Lung (tissue), 12 donors: ENCODE data around the gene VPS8. TPM values are rescaled to one million over a fixed set of nuclear protein-coding genes. Genes with fewer than 3 reads are reported as not detected.
A peak's percentile ranks its signal among the peaks of the same experiment; 100 is the strongest.

ENCODE experiments used
- ATAC-seq: fragments of 200-7000 bp; cut with Tn5 transposase; one replicate; pipeline ENCODE4 v1.9.1; 2020; ENCODE audit warnings: moderate number of reproducible peaks; ENCODE audit not compliant: insufficient read depth, low FRiP score
- DNase-seq, 3 donors: peaks; one replicate each; pipeline ENCODE4 v3.0.0-alpha.2; 2013 to 2017
- H3K27ac ChIP-seq, 2 donors: one replicate each; pipeline ENCODE4 v1.5.1; 2013; ENCODE audit warnings: mild to moderate bottlenecking in 2 of 2, moderate library complexity in 2 of 2, control low read depth in 1 of 2, inconsistent platforms in 1 of 2, low read depth in 1 of 2, low read length in 1 of 2
- H3K27me3 ChIP-seq, 3 donors: one replicate each; pipeline ENCODE4 v1.5.1; 2013; ENCODE audit warnings: low read length in 2 of 3; ENCODE audit not compliant: control insufficient read depth in 3 of 3, insufficient read depth in 3 of 3
- H3K36me3 ChIP-seq, 4 donors: one replicate each; pipeline ENCODE4 v1.5.1; 2013; ENCODE audit warnings: low read length in 4 of 4, mild to moderate bottlenecking in 1 of 4, moderate library complexity in 1 of 4; ENCODE audit not compliant: control insufficient read depth in 4 of 4, insufficient read depth in 4 of 4
- H3K4me1 ChIP-seq, 5 donors: one replicate each; pipeline ENCODE4 v1.5.1; 2013; ENCODE audit warnings: low read length in 5 of 5, mild to moderate bottlenecking in 2 of 5, moderate library complexity in 1 of 5; ENCODE audit not compliant: control insufficient read depth in 5 of 5, insufficient read depth in 5 of 5
- H3K4me3 ChIP-seq: one replicate; pipeline ENCODE4 v1.5.1; 2013; ENCODE audit warnings: mild to moderate bottlenecking, control low read depth, moderate library complexity
- H3K9ac ChIP-seq, 2 donors: one replicate each; pipeline ENCODE4 v1.5.1; 2013; ENCODE audit warnings: low read length in 2 of 2, control low read depth in 1 of 2; ENCODE audit not compliant: insufficient read depth in 1 of 2
- H3K9me3 ChIP-seq, 4 donors: one replicate each; pipeline ENCODE4 v1.5.1; 2013; ENCODE audit warnings: low read length in 3 of 4, mild to moderate bottlenecking in 1 of 4, moderate library complexity in 1 of 4; ENCODE audit not compliant: control insufficient read depth in 4 of 4, insufficient read depth in 3 of 4
- WGBS, 2 donors: extraction: QIAGEN DNeasy Blood & Tissue Kit; methylation state at CpG; one replicate each; pipeline ENCODE4 v1.1.7; 2013; 5-methylcytosine and 5-hydroxymethylcytosine counted together
- polyA plus RNA-seq, 2 donors: library from polyadenylated mRNA; stranded (reverse); fragments of 200-250 nt; gene quantifications; one replicate each; pipeline ENCODE4 v1.2.1, GENCODE V29; 2013
- total RNA-seq, 2 donors: library from RNA; depleted of rRNA in 1 of 2; stranded (reverse); fragments of >200 nt in 1 of 2; gene quantifications; one replicate each; pipeline ENCODE4 v1.2.1, GENCODE V29; 2014 to 2021
- TF ChIP-seq, protein P1 (sequence below): IDR thresholded peaks from 2 replicates; pipeline ENCODE4 v1.5.1; 2012; ENCODE audit warnings: mild to moderate bottlenecking; ENCODE audit errors: control extremely low read depth, extremely low read depth
- donor health status: control.
- donor health status: control.
- donor health status: Bipolar disorder and iron deficiency.
- donor health status: healthy.
- donor health status: DM: yes; HTN: yes; CAD: no.

VPS8 gene
- total and polyA plus RNA-seq, 4 donors: 13.9 to 184 (median 38.5) TPM

DNA sequence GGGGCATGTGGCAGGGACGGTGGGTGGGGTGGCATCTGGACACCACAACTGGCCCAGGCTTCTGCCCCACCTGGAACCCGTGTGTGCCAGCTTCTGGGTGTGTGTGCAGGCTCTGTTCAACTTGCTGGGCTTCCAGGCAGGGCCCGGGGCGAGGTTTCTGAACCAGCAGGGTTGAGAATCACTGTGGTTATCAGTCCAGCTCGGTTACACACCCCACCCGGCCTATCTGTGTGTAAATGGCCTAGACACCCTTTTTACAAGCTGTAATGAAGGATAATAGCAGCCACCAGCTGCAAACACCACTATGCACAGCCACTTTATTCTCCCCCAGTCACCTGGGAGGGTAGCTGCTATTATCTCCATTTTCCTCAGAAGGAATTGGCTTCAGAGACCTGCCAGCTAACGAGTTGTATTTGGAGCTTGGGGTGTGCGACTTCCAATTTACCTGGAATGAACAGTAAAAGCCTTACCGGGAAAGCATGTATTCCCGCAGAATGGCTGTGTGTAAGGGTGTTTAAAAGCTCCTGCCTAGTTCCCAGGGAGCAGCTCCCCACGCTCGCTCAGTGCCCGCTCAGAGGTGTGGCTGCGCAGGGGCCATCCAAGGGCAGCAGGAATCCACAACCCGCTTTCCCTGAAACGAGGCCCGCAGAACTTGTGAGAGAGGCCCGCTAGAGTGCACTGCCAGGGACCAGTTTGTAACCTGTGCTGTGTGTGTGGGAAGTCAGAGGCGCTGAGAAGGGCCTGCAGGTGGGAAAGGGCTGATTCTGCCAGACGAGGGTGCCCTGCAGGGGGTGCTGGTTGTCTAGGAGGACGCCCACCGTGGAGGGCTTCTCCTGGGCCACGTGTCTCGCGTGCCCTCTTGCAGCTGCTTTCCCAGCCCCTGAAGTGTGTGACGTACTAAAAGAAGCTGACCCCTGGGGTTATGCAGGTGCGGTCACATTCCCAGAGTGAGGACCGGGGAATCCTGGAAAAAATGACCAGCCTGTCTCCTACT is 257.4 kb downstream of the VPS8 start:
- Histone ChIP-seq H3K4me1 (peaks cover 0 to 1% (median 0%) of the 10 kb centered on the region in 5 donors), H3K36me3 (no peaks in the 10 kb centered on the region), H3K9ac (no peak overlapping the region), H3K9me3 (peaks cover 0 to 7% (median 0%) of the 10 kb centered on the region in 4 donors), H3K27me3 (no peaks in the 10 kb centered on the region), H3K27ac (no peak overlapping the region), H3K4me3 (no peak overlapping the region)
- no peak for ATAC-seq
- TF ChIP-seq, protein P1, sequence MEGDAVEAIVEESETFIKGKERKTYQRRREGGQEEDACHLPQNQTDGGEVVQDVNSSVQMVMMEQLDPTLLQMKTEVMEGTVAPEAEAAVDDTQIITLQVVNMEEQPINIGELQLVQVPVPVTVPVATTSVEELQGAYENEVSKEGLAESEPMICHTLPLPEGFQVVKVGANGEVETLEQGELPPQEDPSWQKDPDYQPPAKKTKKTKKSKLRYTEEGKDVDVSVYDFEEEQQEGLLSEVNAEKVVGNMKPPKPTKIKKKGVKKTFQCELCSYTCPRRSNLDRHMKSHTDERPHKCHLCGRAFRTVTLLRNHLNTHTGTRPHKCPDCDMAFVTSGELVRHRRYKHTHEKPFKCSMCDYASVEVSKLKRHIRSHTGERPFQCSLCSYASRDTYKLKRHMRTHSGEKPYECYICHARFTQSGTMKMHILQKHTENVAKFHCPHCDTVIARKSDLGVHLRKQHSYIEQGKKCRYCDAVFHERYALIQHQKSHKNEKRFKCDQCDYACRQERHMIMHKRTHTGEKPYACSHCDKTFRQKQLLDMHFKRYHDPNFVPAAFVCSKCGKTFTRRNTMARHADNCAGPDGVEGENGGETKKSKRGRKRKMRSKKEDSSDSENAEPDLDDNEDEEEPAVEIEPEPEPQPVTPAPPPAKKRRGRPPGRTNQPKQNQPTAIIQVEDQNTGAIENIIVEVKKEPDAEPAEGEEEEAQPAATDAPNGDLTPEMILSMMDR: no peak
- 81 to 82% methylated on average over 28 of the region's 28 CpGs for WGBS, 2 donors
- peak in 2 of 3 donors; percentile 19 for DNase-seq

DNA sequence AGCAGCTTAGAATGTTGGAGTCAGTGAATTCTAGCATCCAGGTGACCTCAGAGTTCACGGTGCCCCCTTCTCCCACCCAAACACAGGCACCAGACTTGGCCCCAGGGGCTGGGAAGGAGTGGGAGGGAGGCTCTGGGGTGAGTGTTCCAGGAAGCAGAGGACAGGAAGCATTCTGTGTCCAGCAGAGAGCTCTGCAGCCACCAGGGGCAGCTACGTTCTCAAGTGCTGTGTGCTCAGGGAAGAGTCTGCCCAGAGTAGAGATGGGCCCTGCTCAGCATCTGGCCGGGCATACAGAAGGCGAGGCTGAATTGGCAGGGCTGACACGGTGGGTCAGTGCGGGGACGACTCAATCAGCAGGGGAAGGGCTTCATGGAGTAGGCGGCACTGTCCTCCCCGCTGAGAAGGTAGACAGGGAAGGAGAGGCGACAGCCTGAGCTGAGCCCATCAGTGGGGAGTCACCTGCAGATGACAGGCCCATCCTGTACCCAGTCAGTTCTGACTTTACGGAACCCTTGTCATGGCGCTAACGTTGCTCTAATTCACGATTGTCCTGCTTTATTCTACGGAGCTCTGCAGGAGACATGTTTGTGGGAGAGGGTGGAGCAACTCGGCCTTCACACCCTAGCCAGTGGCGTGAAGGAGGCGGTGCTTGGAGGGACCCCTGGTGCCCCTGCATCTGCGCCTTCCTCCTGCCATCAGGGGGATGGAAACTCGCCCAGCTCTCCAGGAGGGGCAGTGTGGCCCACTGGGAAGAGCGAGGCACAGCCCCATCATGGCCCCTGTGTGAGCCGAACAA is 258.7 kb downstream of the VPS8 start:
- peaks cover 0 to 1% (median 0%) of the 10 kb centered on the region in 5 donors for H3K4me1 ChIP-seq
- TF ChIP-seq, protein P1: no peak
- H3K9me3 ChIP-seq: peaks cover 0 to 5% (median 0%) of the 10 kb centered on the region in 4 donors
- H3K36me3 ChIP-seq: no peaks in the 10 kb centered on the region
- no peak for ATAC-seq
- peak in 2 of 3 donors; percentile 17 to 28 for DNase-seq
- no peaks in the 10 kb centered on the region for H3K27me3 ChIP-seq
- 82 to 89% methylated on average over 22 of the region's 22 CpGs for WGBS, 2 donors
- H3K27ac ChIP-seq: no peak overlapping the region
- H3K4me3 ChIP-seq: no peak overlapping the region
- no peak overlapping the region for H3K9ac ChIP-seq

DNA sequence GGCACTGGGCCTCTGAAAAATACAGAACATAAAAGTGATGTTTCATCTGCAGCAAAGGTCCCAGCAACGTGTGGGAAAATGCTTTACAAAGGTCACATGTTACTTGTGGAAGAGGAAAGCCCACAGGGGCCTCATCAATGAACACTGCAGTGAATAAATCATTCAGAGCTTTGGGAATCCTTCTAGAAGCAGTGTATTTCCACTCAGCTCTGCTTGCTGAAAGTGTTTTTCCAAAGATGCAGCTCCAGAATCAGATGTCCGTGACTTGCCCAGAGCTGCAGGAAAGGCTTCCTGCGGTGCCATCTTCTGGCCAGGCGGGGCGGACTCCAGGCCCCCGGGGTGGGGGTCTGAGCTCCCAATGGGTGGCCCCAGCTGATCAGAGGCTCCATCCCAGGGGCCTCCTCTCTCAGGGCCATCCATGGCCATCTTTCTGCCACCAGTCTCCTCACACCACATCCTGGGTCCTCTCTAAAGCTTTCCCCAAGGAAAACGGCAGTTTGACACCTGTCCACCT is 259.4 kb downstream of the VPS8 start:
- ATAC-seq: no peak
- no peak overlapping the region for H3K4me3 ChIP-seq
- peaks cover 0 to 5% (median 0%) of the 10 kb centered on the region in 4 donors for H3K9me3 ChIP-seq
- DNase-seq: peak in 1 of 3 donors; percentile 5
- peaks cover 0 to 1% (median 0%) of the 10 kb centered on the region in 5 donors for H3K4me1 ChIP-seq
- H3K9ac ChIP-seq: no peak overlapping the region
- no peaks in the 10 kb centered on the region for H3K36me3 ChIP-seq
- H3K27me3 ChIP-seq: no peaks in the 10 kb centered on the region
- H3K27ac ChIP-seq: no peak overlapping the region
- 67 to 72% methylated on average over 7 of the region's 7 CpGs for WGBS, 2 donors
- TF ChIP-seq, protein P1: no peak
